GM20431 (cell line): Measurements from ENCODE around the gene UNKL.

ENCODE experiments used
- in situ Hi-C: fragments of 300-500 bp; cut with MseI, MboI; formaldehyde crosslinking; loops from one replicate; pipeline ENCODE4 v1.15.0; 2020; ENCODE audit warnings: low sequenced_read_pairs; ENCODE audit not compliant: unreplicated experiment

UNKL gene

DNA sequence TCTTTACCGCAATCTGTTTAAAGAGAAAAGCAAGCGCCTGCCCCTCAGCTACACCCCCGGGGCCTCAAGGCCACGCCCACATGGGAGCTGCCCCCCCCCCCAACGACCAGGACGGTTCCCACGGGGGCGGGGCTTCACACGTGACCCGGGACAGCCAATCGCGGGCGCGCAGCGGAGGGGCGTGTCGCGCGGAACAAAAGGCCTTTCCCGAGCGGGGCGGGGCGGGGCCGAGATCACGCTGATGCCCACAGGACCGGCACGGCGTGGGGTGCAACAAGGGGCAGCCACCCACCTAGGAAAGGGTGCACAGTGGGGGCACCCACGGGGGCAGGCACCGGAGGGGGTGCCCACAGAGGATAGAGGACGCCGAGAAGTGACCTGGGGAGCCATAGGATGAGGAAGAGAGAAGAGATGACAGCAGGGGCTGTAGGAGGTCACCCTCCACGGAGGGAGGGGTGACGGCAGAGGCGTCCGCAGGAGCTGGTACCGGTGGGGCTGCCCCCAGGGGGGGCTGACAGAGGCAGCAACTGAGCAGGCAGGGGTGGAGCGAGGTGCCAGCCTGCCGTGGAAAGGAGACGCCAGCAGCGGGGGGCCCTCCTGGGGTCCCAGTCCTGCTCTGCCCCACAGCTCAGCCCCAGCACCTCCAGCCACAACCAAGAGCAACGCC, 6.2 kb downstream of the UNKL start:
- in situ Hi-C loops: no loop called here

DNA sequence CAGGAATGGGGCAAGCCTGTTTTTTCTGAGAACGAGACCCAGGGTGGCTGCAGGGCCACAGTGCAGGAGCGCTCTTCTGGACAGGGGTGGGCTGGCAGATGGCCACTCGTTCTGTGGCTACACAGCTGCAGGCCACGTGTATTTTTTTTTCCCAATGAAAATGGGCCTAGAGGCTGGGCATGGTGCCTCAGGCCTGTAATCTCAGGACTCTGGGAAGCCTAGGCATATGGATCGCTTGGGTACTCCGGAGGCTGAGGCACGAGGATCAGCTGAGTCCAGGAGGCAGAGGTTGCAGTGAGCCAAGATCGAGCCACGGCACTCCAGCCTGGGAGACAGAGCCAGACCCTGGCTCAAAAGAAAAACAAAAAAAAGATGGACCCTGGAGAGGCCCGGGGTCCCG, 6.8 kb downstream of the UNKL start:
- in situ Hi-C loops: no loop called here

DNA sequence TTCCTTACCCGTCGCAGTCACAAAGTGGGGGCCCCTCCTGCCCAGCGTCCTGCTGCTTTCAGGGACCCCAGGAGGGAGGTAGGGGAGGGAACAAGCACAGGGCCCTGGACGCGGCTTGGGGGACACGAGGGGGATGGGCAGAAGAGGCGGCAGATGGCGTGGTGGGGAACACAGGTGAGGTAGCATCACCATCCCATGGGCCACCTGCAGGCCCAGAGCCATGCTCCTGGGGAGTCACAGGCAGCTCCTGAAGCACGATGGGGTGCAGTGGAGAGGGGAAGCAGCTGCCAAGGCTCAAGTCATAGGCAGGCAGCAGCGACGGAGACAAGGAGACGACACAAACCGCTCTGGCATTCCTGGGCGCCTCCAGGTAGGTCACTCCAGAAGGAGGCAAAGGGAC, 10.8 kb downstream of the UNKL start:
- in situ Hi-C loops: no loop called here

DNA sequence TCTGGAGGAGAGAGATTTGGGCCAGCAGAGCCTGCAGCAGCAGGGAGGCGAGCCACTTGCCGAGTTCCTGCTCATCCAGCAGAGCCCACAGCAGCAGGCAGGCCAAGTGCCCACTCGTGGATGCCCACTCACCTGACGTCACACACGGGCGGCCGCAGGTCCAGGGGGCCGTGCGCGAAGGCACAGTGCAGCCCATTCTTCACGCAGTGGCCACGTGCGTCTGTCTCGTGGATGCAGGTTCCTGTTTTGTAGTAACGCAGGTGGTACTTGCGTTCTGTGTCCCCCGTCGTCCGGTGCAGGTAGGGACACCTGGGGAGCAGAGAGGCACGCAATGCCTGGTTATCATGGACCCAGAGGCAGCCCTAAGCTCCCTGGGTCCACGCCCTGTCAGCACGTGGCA, 11.5 kb downstream of the UNKL start:
- in situ Hi-C loops: no loop called here

DNA sequence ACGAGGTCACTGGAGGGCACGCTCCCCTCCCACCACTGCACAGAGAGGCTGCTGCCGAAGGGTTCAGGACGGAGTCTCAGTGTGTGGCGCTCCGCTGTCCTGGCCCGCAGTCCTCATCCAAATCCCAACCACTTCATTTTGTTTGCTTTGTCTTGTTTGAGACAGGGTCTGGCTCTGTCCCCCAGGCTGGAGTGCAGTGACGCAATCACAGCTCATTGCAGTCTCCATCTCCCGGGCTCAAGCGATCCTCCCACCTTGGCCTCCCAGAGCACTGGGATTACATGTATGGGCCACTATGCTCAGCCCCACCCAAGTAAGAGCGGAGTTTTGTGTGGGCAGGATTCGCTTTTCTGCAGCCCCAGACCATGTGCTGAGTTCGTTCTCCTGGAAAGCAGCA, 12.7 kb downstream of the UNKL start:
- in situ Hi-C loops: no loop called here

DNA sequence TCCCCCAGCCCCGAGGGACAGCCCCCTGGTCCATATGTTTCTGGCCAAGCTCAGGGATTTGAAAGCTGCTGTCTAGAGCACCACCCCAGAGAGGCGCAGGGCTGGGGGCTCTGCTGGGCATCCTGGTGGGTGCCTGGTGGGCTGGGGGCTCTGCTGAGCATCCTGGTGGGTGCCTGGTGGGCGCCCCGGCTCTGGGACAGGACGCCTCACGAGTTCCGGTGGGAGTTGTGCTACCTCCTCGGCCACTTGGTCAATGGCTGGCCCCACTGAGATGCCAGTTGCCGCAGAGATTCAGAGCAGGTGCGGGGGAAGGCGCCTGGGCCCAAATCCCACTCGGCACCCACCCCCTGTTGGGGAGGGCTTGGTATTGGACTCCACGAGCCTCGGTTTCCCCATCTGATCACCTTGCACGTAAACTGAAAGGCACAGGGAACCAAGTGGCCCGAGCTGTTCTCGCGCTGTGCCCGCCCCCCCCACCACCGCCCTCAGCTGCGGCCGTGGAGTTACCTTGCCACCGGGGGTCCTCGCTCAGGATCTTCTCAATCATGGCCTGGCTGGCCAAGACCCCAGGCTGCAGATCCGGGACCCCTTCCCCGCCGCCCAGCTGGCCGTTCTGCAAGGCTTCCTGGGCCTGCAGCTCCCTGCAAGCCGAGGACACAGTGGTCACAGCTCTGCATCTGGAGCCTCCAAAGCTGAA, 13.3 kb downstream of the UNKL start:
- in situ Hi-C loops: no loop called here

DNA sequence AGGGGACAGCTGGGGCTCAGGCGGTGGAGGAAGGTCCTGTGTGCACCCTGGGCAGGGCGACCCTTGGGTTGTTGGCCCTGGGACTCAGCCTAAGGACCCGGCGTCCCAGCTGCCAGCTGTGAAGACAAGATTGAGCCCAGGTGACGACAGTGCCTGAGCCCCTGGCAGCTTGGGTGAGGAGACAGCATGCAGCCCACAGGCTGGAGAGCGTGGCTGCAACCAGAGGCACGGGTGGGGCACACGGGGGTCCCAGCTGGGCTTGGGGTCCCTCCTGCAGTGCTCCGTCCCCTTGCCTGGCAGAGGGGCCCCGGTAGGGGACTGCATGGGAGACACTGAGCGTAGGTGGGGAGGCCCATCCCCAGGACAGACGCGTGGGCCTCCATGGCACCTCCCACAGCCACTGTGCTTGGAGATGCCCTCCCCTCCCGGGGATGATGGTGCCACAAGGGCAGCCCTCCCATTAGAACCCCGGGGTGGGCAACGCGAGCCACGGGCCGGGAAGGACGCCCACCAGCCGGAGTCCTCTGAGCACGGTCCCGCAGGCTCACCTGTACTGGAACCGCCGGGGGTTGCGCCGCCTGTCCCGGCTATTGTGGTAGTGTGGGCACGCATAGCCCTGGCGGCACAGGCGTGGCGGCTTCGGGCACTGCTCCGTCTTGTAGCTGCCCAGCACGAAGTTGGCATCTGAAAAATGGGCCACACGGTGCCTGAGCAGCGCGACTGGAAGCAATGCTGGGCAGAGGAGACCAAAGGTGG, 15.5 kb downstream of the UNKL start:
- in situ Hi-C loops: no loop called here

DNA sequence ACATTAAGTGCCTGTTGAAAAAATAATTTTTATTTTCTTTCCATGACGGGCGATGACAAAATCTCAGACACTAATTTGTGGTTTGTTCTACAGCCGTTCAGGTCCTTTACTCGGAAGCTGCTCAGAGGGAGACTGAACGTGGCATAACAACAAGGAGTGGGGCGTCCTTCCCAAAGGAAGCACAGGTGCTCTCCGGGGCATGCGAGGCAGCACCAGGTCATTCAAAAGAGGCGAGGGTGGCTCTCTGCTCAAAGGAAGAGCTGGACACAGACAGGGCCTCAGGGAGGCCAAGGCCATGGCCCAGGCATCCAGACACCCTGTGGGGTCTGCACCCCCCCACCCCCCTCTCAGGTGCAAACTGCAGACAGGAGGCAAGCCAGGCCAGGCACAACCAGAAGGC, 16.2 kb downstream of the UNKL start:
- in situ Hi-C loops: no loop called here

DNA sequence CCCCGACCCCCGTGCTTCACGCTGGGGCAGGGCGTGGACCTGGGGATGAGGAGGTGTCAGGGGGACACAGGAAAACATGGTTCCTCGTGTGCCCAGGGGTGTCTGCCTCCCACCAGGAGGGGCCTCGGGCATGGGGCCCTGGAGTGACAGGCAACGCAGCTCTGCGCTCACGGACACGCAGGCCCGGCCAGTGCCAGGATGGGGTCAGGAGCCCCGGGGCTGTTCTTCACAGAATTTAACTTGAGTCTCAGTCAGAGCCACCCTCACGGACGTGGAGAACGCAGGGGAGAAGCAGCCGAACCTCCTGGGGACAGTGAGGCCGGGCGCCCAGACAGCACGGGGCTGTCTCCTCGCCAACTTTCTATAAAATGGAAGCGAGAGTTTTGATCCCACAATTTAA, 16.7 kb downstream of the UNKL start:
- in situ Hi-C loops: no loop called here

DNA sequence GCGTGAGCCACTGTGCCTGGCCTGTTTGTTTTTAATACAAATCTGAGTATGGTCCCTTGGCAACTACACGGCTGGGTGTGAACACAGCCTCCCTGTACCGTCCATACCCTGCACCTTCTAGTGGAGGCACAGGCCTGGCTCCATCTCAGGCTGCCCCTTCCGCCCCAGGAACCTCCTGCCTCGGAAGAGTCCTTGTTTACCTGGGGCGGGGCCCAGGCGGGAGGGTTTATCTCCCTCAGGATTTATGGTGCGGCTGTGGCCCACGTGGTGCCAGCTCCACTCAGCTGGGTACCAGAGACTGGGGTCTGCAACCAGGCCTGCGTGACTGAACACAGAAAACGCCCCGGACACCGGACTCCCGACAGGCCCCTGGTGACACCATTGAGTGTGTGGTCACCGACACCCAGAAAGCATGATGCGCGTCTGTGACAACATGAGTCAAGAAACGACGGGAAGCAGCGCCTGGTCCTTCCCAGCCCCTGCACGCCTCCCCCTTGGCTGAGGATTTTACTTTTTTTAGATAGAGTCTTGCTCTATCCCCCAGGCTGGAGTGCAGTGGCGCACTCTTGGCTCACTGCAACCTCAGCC, 19.0 kb downstream of the UNKL start:
- in situ Hi-C loops: no loop called here

DNA sequence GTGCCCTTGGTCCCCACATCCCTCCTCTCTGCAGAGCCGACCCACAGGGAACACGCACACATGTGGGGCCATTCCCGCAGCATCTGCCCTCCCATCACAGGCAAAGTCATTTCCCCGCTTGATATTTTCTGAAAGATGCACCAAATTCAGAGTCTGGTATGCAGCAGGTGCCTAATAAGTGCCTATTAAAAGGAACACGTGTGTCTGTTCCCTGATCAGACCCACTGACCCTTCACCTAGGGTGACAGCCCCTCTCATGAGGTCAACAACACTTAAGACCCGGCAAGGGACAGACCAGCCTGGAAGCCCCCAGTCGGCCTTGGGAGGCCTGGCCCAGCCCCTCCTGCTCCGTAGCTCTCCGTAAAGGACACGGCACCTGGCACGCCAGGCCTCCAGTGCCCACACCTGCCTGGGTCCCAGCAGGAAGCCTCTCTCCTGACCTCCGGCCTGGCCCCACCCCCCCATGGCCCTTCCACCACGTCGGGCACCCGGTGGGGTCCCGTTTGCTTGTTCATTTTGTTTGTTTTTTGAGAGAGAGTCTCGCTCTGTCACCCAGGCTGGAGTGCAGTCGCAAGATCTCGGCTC, 20.0 kb downstream of the UNKL start:
- in situ Hi-C loops: no loop called here

DNA sequence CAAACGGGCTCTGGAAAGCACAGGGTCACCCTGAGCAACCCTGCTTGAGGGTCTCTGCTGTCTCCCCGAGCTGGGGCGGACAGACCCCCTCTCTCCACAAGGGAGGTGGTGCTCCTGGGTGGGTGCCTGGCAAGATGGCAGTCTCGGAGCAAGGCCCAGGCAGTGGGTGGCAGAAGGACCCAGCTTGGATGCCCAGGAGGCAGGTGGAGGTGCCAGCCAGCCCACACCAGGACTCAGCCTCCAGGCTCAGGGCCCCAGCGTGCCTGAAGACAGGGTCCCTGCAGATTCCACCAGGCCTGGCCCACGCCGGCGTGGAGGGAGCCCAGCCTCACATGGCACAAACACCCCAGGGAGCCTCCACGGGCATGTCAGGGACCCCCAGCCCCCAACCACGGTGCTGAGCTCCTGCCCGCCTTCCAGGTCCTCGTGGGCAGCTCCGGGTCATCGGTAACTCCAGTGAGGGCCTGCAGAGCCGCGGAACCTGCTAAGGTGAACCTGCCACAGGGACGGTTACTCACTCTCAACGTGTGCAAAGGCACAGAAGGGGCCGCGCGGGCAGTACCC, 20.8 kb downstream of the UNKL start:
- in situ Hi-C loops: no loop called here

DNA sequence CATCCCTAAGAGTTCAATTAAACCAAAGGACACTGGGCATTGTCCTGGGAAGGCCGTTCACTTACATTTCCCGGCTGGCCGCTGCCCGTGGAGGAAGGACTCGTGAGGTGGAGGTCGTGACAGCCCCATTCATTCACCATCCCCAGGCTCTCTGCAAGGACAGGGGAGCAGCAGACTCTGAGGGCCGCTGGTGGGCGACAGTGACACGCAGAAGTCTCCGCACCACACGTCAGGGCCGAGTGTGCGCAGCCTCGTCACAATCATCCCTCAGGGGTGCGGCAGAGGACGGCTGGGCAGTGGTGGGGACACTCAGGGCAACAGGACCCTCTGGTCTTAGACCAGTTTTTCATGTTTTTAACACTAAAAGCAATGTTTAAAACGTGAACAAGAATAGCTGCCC, 21.7 kb downstream of the UNKL start:
- in situ Hi-C loops: no loop called here

DNA sequence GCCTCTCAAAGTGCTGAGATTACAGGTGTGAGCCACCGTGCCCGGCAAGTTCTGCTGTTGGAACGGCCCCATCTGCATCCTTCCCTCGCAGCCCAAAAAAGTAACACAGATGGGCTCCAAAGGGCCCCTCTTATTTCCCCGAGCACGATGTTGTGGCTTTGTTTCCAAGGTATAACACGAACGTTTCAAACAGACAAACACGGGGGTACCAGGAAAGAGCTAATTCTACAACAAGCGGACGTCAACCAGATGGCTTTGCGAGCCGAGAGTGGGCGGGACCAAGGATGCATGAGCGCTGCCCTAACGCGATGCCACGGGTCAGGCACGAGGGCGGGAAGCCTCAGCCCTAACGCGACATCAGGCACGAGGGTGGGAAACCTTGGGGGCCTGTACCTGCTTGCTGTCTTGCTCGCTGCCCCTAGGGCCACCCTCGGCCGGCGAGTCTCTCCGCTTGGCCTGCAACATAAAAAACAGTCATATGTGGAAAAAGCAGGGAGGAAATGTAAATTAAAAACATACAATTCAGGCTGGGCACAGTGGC, 24.2 kb downstream of the UNKL start:
- in situ Hi-C loops: no loop called here

DNA sequence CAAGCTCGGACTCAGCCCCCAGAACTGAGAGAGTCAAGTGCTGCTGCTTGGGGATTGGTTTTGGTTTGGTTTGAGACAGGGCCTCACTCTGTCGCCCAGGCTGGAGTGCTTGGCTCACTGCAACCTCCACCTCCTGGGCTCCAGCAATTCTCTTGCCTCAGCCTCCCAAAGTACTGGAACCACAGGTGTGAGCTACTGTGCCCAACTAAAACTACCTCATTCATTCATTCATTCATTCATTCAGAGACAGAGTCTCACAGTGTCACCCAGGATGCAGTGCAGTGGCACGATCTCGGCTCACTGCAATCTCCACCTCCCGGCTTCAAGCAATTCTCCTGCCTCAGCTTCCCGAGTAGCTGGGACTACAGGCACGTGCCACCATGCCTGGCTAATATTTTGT, 24.7 kb downstream of the UNKL start:
- in situ Hi-C loops: no loop called here

DNA sequence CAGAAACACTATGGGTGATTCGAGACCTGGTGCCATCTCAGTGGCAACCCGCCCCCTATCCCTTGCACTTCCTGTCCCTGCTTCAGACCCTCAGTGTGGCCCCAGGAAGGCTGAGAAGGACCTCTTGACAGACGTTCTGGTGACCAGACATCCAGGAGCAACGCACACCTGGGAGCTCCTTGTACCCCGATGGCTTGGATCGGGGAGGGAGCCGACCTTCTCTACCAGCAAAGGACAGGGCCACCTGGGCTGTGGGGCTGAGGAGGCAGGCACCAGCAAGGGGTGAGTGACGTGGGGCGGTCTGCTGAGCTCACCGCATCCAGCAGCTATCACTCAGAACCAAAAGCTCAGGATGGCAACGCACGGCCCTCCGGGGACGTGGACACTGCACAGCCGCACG, 27.2 kb downstream of the UNKL start:
- in situ Hi-C loops: no loop called here

DNA sequence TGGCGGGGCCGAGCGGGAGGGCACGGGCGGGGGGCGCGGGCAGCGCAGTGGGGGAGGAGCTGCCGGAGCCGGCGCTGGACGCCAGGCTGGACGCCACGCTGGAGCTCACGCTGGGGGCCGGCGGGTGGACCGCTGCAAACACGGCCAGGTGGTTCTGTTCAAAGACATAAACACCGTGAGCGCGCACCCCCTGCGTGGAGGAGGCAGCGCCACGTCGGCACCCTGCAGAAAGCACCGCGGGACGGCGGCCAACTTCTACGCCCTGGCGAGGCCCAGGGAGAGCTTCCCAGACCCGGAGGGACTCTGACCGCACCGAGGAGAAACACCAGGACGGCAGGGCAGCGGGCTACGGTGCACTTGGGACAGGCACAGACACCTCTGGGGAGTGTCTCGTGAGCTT, 29.3 kb downstream of the UNKL start:
- in situ Hi-C loops: no loop called here

DNA sequence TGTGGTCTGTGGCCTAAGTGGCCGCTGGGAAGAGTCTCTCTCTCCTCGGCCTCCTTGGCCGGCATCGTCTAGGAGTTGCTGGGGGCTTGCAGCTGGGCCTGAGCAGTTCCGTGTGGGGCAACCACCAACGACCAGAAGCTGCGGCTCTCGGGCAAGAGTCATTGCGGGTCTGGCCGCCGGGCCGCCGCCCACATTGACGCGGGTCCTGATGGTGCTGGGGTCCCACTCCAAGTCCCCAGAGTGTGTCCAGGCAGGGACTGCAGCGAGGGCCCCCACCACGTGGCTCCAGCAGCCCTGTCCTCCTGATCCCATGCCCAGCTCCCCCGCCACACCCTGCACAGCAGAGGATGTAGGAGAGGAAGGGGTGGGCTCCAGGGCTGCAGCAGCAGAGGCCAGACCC, 30.9 kb downstream of the UNKL start:
- in situ Hi-C loops: no loop called here

DNA sequence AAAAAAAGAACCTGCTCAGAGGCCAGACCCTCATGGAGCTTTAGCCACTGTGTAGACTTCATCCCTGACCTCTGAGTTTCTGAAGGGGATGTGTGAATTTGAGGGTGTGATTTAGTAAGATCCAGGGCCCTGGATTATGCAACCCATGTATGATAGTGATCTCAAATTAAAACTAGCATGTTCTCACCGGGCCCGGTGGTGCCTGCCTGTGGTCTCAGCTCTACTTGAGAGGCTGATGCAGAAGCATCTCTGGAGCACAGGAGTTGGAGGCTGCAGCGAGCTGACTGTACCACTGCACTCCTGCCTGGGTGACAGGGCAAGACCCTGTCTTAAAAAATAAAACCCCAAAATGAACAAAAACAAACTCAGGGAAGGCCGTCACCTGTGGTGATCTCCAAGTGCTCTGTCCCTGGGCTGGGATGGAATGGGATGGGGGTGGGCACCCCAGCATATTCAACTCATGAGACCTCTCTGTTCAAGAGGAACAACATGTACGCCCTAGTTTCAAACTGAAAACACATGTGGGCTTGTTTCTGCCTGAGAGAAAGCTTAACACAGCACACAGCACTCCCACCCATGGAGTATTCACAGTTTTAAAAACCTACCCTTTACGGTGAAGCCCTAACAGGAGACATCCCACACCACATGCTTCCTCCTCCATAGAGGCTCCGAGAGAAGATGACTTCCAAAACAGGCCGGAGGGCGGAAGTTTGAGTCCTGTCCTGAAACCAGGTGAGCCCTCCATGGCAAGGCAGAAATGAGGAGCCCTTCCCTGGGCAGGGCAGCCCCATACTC, 32.7 kb downstream of the UNKL start:
- in situ Hi-C loops: no loop called here
